IgD-negative memory B cell (primary cell): Measurements from ENCODE around the gene ZNF169. TPM values are rescaled to one million over a fixed set of nuclear protein-coding genes. Genes with fewer than 3 reads are reported as not detected.
"Not testable (repeated sequence)": the region's sequence is repeated elsewhere in the genome, so short reads cannot be mapped to it uniquely, and the experiment has no call there.

Source experiments
- H3K27ac Mint-ChIP-seq, 3 donors: one replicate each; pipeline ENCODE4 v1.8.0; 2020 to 2022; ENCODE audit warnings: mild to moderate bottlenecking in 3 of 3, mixed read lengths in 3 of 3, moderate library complexity in 1 of 3
- H3K27me3 Mint-ChIP-seq: one replicate; pipeline ENCODE4 v1.8.0; 2021; ENCODE audit warnings: mixed read lengths
- H3K36me3 Mint-ChIP-seq: one replicate; pipeline ENCODE4 v1.8.0; 2020; ENCODE audit warnings: mild to moderate bottlenecking, mixed read lengths
- H3K4me1 Mint-ChIP-seq, 3 donors: one replicate each; pipeline ENCODE4 v1.8.0; 2020 to 2022; ENCODE audit warnings: mixed read lengths in 3 of 3, mild to moderate bottlenecking in 1 of 3
- H3K4me3 Mint-ChIP-seq, 4 donors: one replicate each; pipeline ENCODE4 v1.8.0; 2020 to 2022; ENCODE audit warnings: mild to moderate bottlenecking in 4 of 4, mixed read lengths in 4 of 4, moderate library complexity in 3 of 4
- H3K9me3 Mint-ChIP-seq, 3 donors: one replicate each; pipeline ENCODE4 v1.8.0; 2020 to 2021; ENCODE audit warnings: mixed read lengths in 3 of 3, mild to moderate bottlenecking in 1 of 3
- polyA plus RNA-seq: library from polyadenylated mRNA; unstranded; fragments of 300-500 nt; fragmentation: Illumina TruSeq; gene quantifications from one replicate; pipeline ENCODE4 v1.2.3, GENCODE V29; 2021

The ZNF169 gene
- 3.2 TPM for polyA plus RNA-seq

DNA sequence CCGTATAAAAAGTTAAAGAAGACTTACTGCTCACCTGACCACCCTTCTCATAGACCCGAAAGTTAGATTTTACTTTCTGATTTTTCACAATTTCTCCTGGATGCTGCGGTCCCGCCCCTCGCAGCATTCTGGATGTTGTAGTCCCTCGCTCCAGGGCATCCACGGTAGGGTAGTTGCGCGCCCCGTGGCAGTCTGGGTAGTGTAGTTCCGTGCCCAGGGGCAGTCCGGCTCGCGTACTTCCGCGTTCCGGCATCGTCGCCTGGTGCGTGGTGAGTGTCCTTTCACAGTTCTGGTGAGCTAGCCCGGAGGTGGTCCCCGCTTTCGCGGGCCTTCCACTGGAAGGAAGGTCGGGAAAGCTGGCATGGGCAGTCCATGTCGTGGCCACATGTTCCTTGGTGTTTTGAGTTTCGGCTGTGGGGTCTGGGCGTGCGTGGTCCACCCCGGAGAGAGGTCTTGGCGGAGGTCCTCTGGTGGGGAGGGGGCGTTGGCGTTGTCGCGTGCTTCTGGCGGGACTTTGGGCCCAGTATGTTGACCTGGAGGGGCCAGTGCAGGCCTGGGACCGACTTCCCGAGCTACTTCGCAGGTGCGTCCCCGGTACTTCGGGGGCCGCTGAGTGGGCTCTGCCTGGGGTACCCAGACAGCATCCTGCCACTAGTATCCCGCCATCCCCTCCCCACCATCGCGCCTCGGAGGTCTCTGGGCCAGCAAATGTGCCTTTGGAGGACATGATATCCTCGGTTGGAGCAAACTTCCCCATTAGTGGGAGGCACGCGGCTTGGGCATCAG, at the start of gene ZNF169:
TSS of gene ZNF169 (plus strand) at position 222 of the 786 bp plus-strand sequence. CDS start 19,515 bp downstream, outside the sequence.
- peaks cover 3% of the 10 kb centered on the region for H3K36me3 Mint-ChIP-seq
- H3K27me3 Mint-ChIP-seq = peaks cover 5% of the 10 kb centered on the region
- no peaks in the 10 kb centered on the region for H3K9me3 Mint-ChIP-seq
- H3K4me3 Mint-ChIP-seq = peak within 1 kb of the TSS; percentile 91 to 99 (median 99)
- H3K4me1 Mint-ChIP-seq = peaks cover 21 to 27% (median 23%) of the 10 kb centered on the region in 3 donors
- peak within 1 kb of the TSS; percentile 19 to 97 (median 94) for H3K27ac Mint-ChIP-seq

DNA sequence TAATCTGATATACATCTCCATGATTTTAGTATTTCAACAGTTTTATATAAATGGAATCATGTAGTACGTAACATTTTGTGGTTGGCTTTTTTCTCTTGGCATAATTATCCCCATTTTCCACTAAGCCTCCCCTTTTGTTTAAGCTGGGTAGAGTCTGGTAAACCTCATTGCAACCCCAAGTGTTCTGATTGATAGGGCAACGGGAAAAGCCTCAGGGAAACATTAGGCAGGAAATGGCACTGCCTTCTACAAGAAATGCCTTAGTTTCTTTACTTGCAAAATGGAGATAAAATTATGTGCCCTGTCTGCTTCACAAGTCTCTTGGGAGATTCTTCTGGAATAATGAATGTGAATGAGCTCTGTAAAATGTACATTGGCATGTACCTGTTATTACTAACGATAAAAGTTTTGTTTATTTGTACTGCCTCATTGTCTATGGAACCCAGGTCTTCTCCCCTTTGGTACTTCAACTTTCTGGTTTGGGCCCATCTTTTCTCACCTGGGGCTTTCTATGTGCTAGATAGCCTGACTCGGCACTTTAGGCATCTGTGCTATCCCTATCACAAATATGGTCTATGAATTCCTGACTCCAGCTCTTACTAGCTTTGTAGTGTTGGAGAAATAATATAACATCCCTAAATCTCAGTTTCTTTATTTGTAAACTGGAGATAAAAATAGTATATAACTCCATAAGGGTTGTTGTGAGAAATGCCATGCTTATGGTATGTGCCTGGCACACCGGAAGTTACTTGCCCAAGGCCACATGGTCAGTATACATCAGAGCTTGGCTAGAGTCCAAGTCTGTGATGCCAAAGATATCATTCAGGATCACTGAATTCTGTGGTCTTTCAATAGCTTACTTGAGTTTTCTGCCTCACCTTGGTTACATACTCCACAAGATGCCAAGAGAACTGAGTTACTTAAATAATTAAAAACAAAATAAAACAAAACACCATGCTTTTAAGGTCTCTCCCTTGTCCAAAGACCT, 48.2 kb upstream of the ZNF169 start:
- Mint-ChIP-seq H3K36me3 (peaks cover 4% of the 10 kb centered on the region), H3K4me3 (no peak overlapping the region), H3K27ac (no peak overlapping the region), H3K9me3 (no peaks in the 10 kb centered on the region), H3K27me3 (peaks cover 7% of the 10 kb centered on the region), H3K4me1 (peaks cover 0 to 6% (median 4%) of the 10 kb centered on the region in 3 donors)

DNA sequence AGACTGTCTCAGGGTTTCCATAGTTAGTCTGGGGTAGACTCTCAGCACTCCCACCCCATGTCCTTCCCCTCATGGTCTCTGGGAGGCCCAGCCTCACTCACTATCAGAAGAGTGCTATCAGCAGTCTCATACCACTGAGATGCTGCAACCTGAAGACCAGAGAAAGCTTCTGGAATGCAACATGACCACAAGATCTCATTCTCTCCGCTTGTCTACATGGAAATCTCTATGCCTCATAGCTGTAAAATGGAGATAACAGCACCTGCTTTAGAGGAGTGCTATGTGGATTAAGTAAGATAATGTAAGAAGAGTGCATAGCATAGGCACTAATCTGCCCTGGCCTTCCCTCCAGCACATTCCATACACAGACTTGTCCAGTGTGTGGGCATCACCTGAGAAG, 47.0 kb upstream of the ZNF169 start:
- Mint-ChIP-seq H3K27me3 (peaks cover 11% of the 10 kb centered on the region), H3K27ac (no peak overlapping the region), H3K36me3 (peaks cover 4% of the 10 kb centered on the region), H3K4me1 (peaks cover 0 to 6% (median 4%) of the 10 kb centered on the region in 3 donors), H3K9me3 (no peaks in the 10 kb centered on the region), H3K4me3 (no peak overlapping the region)

DNA sequence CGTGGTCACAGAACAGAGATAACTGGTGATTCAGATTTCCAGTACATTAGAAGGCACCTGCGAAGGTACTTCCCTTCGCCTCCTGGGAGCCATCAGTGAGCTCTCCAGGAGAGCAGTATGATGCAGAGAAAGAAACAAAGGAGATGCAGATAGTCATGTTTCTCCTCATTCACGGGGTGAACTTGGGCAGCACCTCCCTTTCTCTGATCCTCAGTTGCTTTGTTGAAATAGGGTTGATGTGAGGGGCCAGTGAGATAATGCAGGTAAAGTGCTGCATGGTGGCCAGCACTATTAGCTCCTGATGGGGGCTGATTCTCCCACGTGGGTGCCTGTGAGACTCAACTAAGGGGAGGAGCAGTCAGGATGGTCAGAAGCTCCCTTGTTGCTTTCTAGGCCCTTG, 46.6 kb upstream of the ZNF169 start:
- H3K9me3 Mint-ChIP-seq = no peaks in the 10 kb centered on the region
- no peak overlapping the region for H3K4me3 Mint-ChIP-seq
- H3K4me1 Mint-ChIP-seq = peaks cover 0 to 6% (median 4%) of the 10 kb centered on the region in 3 donors
- H3K27me3 Mint-ChIP-seq = peaks cover 11% of the 10 kb centered on the region
- H3K36me3 Mint-ChIP-seq = peaks cover 4% of the 10 kb centered on the region
- H3K27ac Mint-ChIP-seq = no peak overlapping the region

DNA sequence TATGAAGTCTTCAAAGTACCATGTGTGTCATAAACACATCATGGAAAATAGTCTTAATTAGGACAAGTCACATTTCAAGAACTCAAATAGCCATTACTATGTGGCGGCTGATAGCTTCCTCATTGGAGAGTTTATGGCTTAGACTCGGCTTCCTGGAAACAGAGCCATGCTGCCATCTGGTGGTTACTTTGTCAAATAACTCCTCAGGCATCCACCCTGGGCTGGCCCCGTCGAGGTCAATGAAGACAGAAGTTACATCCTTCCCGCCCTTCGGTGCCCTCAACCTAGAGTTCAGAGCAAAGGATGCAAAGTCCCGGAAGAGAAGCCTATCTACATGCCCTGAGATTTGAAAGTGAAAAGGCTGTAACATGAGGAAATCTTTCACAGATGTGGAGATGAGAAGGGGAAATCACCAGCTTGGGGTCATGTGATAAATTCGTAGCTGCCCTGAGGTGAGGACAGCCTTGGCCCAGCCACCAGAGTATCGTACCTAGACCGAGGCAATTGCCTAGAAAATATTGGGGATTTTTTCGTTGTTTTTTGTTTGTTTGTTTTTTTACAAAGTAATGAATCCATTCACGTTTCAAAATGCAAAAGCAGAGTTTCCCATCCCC, 45.5 kb upstream of the ZNF169 start:
- peaks cover 16% of the 10 kb centered on the region for H3K27me3 Mint-ChIP-seq
- peaks cover 0 to 4% (median 4%) of the 10 kb centered on the region in 3 donors for H3K4me1 Mint-ChIP-seq
- peaks cover 3% of the 10 kb centered on the region for H3K36me3 Mint-ChIP-seq
- peak overlapping the region in 3 of 4 donors; percentile 4 to 86 (median 56) for H3K4me3 Mint-ChIP-seq
- peak overlapping the region in 1 of 3 donors; percentile 50 for H3K27ac Mint-ChIP-seq
- peaks cover 0 to 1% (median 0%) of the 10 kb centered on the region in 3 donors for H3K9me3 Mint-ChIP-seq

DNA sequence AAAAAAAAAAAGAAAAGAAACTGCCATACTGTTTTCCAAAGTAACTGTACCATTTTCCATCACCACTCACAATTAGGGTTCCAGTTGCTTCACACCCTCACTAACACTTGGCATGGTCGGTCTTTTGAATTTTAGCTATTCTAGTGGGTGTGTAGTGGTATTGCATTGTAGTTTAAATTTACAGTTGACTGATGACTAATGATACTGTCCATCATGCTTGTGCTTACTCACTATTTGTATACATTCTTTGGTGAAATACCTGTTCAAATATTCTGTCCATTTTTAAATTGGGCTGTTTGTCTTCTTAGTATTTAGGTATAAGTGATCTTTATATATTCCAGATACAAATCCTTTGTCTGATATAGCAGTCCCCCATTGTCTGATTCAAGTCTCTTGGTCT, 36.2 kb upstream of the ZNF169 start:
- H3K4me1 Mint-ChIP-seq = no peaks in the 10 kb centered on the region
- H3K36me3 Mint-ChIP-seq = no peaks in the 10 kb centered on the region
- peaks cover 0 to 6% (median 4%) of the 10 kb centered on the region in 3 donors for H3K9me3 Mint-ChIP-seq
- no peak overlapping the region for H3K27ac Mint-ChIP-seq
- H3K27me3 Mint-ChIP-seq = peaks cover 7% of the 10 kb centered on the region
- no peak overlapping the region for H3K4me3 Mint-ChIP-seq

DNA sequence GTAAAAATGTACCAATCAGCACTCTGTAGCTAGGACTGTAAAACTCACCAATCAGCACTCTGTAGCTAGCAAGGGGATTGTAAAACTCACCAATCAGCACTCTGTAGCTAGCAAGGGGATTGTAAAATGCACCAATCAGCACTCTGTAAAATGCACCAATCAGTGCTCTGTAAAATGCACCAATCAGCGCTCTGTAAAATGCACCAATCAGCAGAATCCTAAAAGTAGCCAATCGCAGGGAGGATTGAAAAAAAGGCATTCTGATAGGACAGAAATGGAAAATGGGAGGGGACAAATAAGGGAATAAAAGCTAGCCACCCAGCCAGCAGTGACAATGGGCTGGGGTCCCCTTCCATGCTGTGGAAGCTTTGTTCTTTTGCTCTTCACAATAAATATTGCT, 33.7 kb upstream of the ZNF169 start:
- H3K4me3 Mint-ChIP-seq, H3K27ac Mint-ChIP-seq, H3K4me1 Mint-ChIP-seq, H3K36me3 Mint-ChIP-seq: not testable (repeated sequence)
- peaks cover 6 to 17% (median 8%) of the 10 kb centered on the region in 3 donors for H3K9me3 Mint-ChIP-seq
- H3K27me3 Mint-ChIP-seq = peaks cover 12% of the 10 kb centered on the region

DNA sequence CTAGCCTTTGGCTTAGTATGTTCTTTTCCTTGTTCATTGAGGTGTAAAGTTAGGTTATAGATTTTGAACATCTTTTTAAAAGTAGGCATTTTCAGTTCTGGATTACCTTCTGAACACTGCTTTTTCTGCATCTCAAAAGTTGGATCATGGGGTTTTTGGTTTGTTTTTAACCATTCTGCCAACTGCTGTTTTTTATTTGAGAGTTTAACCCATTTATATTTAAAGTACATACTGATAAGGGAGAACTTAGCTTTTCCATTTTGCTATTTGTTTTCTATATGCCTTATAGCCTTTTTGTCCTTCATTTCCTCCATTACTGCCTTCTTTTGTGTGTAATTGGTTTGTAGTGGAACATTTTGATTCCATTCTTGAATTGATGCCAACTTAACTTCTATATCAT, 30.5 kb upstream of the ZNF169 start:
- Mint-ChIP-seq H3K36me3 (peaks cover 2% of the 10 kb centered on the region), H3K9me3 (peaks cover 6 to 17% (median 8%) of the 10 kb centered on the region in 3 donors), H3K27me3 (peaks cover 15% of the 10 kb centered on the region), H3K27ac (no peak overlapping the region), H3K4me3 (no peak overlapping the region), H3K4me1 (no peaks in the 10 kb centered on the region)

DNA sequence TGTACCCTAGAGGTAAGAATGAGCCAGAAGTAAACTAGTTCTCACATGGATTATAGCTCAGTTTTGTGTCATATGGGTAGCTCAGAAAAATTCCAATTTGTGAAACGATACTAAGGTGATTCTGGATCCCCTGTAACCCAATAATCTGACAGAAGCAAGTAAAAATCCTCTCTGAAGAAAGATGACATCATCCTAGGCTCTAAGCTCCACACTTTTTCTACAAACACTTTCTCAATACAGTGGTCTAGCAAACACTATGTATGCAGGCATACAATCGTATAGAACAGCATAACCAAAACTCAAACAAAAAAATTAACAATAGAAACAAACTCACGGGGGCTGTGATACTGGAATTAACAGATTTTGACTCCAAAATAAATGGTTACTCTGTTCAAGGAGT, 26.7 kb upstream of the ZNF169 start:
- Mint-ChIP-seq H3K9me3 (peaks cover 4 to 11% (median 8%) of the 10 kb centered on the region in 3 donors), H3K27me3 (peaks cover 13% of the 10 kb centered on the region), H3K27ac (no peak overlapping the region), H3K36me3 (peaks cover 2% of the 10 kb centered on the region), H3K4me1 (no peaks in the 10 kb centered on the region), H3K4me3 (no peak overlapping the region)

DNA sequence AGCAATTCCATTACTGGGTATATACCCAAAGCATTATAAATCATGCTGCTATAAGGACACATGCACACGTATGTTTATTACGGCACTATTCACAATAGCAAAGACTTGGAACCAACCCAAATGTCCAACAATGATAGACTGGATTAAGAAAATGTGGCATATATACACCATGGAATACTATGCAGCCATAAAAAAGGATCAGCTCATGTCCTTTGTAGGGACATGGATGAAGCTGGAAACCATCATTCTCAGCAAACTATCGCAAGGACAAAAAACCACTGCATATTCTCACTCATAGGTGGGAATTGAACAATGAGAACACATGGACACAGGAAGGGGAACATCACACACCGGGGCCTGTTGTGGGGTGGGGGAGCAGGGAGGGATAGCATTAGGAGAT, 18.0 kb upstream of the ZNF169 start:
- H3K27me3 Mint-ChIP-seq, H3K36me3 Mint-ChIP-seq, H3K27ac Mint-ChIP-seq, H3K4me3 Mint-ChIP-seq, H3K9me3 Mint-ChIP-seq, H3K4me1 Mint-ChIP-seq: not testable (repeated sequence)

DNA sequence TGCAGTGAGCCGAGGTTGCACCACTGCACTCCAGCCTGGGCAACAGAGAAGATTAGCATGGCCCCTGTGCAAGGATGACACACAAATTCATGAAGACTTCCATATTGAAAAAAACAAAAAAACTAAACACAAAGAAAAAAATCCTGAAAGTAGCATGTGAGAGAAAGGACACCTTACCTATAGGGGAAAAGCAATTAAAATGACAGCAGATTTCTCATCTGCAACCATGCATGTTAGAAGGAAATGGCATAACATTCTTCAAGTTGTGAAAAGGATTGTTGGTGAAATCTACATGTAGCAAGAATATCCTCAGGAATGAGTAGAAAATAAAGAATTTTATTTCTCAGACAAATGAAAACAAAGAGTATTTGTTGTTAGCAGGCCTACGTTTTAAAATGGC, 13.4 kb upstream of the ZNF169 start:
- H3K9me3 Mint-ChIP-seq = peaks cover 0 to 4% (median under 1%) of the 10 kb centered on the region in 3 donors
- no peaks in the 10 kb centered on the region for H3K4me1 Mint-ChIP-seq
- peaks cover 9% of the 10 kb centered on the region for H3K27me3 Mint-ChIP-seq
- no peak overlapping the region for H3K4me3 Mint-ChIP-seq
- H3K36me3 Mint-ChIP-seq = peaks cover 2% of the 10 kb centered on the region
- no peak overlapping the region for H3K27ac Mint-ChIP-seq

DNA sequence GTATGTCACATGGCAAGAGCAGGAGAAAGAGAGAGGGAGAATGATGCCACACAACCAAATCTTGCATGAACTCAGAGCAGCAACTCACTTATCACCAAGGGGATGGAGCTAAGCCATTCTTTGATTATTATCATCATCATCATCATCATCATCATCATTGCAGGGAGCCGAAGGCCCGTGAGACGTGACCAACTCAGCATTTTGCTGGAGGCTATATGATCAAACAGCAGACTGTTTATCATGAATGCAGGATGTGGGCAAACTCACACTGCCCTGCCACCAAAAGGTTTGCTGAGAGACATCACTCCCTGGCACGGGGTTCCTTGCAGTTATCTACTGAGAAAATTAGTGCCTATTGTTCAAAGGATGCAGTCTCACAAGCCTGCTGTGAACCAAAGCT, 8.6 kb upstream of the ZNF169 start:
- Mint-ChIP-seq H3K36me3 (no peaks in the 10 kb centered on the region), H3K4me1 (peaks cover 0 to 1% (median 0%) of the 10 kb centered on the region in 3 donors), H3K9me3 (no peaks in the 10 kb centered on the region), H3K27me3 (no peaks in the 10 kb centered on the region), H3K27ac (no peak overlapping the region), H3K4me3 (no peak overlapping the region)

DNA sequence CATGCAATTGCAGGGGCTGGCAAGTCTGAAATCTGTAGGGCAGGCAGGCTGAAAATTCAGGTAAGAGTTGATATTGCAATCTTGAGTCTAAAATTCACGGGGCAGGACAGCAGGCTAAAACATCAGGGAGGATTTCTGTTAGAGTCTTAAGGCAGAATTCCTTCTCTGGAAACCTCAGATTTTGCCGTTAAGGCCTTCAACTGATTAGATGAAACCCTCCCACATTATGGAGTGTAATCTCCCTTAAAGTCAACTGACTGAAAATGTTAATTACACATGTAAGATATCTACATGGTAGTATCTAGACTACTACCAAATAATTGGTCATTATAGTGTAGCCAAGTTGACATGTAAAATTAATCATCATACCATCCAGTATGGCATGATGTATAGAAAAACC, 3.1 kb upstream of the ZNF169 start:
- Mint-ChIP-seq H3K9me3 (no peaks in the 10 kb centered on the region), H3K4me3 (no peak overlapping the region), H3K27ac (no peak overlapping the region), H3K36me3 (peaks cover 3% of the 10 kb centered on the region), H3K4me1 (peaks cover 5 to 10% (median 8%) of the 10 kb centered on the region in 3 donors), H3K27me3 (peaks cover 5% of the 10 kb centered on the region)

DNA sequence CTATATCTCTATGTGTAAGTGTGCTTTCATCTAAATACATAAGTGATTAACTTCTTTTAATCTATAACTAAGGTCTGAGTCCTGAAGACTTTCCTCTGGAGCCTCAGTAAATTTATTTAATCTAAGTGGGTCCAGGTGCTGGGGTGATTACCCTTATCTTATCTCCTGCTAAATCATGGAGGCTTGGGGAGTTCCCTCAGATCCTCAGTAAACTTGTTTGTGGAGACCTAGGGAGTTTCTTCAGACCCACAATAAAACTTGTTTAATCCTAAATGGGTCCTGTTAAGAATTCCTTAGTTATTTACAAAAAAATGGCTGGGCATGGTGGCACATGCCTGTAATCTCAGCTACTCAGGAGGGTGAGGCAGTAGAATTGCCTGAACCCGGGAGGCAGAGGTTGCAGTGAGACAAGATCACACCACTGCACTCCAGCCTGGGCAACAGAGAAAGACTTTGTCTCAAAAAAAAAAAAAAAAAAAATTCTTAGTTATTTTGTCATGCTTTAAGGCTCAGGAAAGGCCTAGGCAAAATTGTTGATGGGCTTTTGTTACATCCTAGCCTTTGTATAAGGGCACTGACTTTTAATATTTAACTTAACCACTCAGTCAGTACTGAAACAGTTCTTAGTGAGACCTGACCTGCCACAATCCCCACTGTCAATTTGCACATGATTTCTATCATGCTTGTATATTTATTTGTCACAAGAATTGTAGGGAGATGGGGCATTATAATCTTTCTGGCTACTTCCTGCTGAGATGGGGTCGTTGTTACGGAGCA, 6.7 kb downstream of the ZNF169 start:
- not testable (repeated sequence) for H3K4me3 Mint-ChIP-seq, H3K9me3 Mint-ChIP-seq, H3K36me3 Mint-ChIP-seq, H3K27me3 Mint-ChIP-seq
- peak overlapping the region in 2 of 3 donors; percentile 23 to 37 for H3K27ac Mint-ChIP-seq
- H3K4me1 Mint-ChIP-seq = peaks cover 20 to 25% (median 21%) of the 10 kb centered on the region in 3 donors
